Astrocyte of the spinal cord (primary cell): ENCODE data around the gene SPATA1.

Experiments
- DNase-seq: peaks from one replicate; pipeline ENCODE4 v3.0.0; 2011; ENCODE audit warnings: low read depth, low spot score
- H3K4me3 ChIP-seq: 2 replicates; pipeline ENCODE4 v1.5.1; 2011; ENCODE audit warnings: low read depth, mild to moderate bottlenecking, low read length, moderate library complexity
- CTCF ChIP-seq: IDR thresholded peaks from 2 replicates; pipeline ENCODE4 v1.5.1; 2012; ENCODE audit warnings: low read depth, mild to moderate bottlenecking, low read length, inconsistent platforms
- in situ Hi-C: cut with HindIII; loops from 2 replicates; pipeline ENCODE4 v1.10.0; 2017; ENCODE audit warnings: low sequenced_read_pairs

Gene SPATA1

GRCh38 chr1:84571150-84571535 is 65.0 kb downstream of the SPATA1 start:
- in situ Hi-C loops: no loop called here
- TF ChIP-seq CTCF: no peak

GRCh38 chr1:84573481-84573966 is 67.3 kb downstream of the SPATA1 start:
- peak overlapping the region; percentile 70 for H3K4me3 ChIP-seq
- TF ChIP-seq CTCF: no peak
- DNase-seq: no peak
- in situ Hi-C loops: no loop called here

More at GRCh38 chr1:84571150-84571535, 65.0 kb downstream of the SPATA1 start:
- H3K4me3 ChIP-seq: no peak overlapping the region
- peak; percentile 20 for DNase-seq

- DNase-seq: peak; percentile 84
Measured at GRCh38 chr1:84573967-84574842, 68.0 kb downstream of the SPATA1 start, which contains the start of gene CTBS. Gene CTBS (minus strand): TSS chr1:84574440. CDS start chr1:84574415, 25 bp downstream.

GRCh38 chr1:84574936-84575335 is 68.8 kb downstream of the SPATA1 start:
- H3K4me3 ChIP-seq: peak overlapping the region; percentile 70
- TF ChIP-seq CTCF: no peak
- in situ Hi-C loops: no loop called here
- DNase-seq: no peak

More at GRCh38 chr1:84573967-84574842, 68.0 kb downstream of the SPATA1 start, which contains the start of gene CTBS:
- in situ Hi-C loops: no loop called here
- TF ChIP-seq CTCF: no peak
- peak within 1 kb of the TSS; percentile 70 for H3K4me3 ChIP-seq

GRCh38 chr1:84581648-84582047 is 75.5 kb downstream of the SPATA1 start:
- no peak for TF ChIP-seq CTCF
- DNase-seq: no peak
- no peak overlapping the region for H3K4me3 ChIP-seq
- in situ Hi-C loops: no loop called here

- no peak overlapping the region for H3K4me3 ChIP-seq
- DNase-seq: no peak
- in situ Hi-C loops: no loop called here
- no peak for TF ChIP-seq CTCF
Measured at GRCh38 chr1:84582802-84583587, 76.8 kb downstream of the SPATA1 start.
